Fibroblast of the aortic adventitia (primary cell): ENCODE data around the gene ZNF76. TPM values are rescaled to one million over a fixed set of nuclear protein-coding genes. Genes with fewer than 3 reads are reported as not detected.
A peak's percentile ranks its signal among the peaks of the same experiment; 100 is the strongest.

Experiments
- DNase-seq: peaks from one replicate; pipeline ENCODE4 v3.0.0-alpha.2; 2010; ENCODE audit warnings: low read depth
- H3K4me3 ChIP-seq: 2 replicates; pipeline ENCODE4 v1.5.1; 2011; ENCODE audit warnings: low read depth, mild to moderate bottlenecking, control low read depth, low read length, moderate library complexity
- CTCF ChIP-seq: IDR thresholded peaks from 2 replicates; pipeline ENCODE4 v1.5.1; 2011; ENCODE audit warnings: mild to moderate bottlenecking, low read length, control low read depth, inconsistent platforms; ENCODE audit not compliant: insufficient read depth
- total RNA-seq: library from RNA; depleted of rRNA; stranded (reverse); fragments of >200 nt; gene quantifications from 2 replicates; pipeline ENCODE4 v1.2.3, GENCODE V29; 2012; ENCODE audit warnings: low replicate concordance

Gene ZNF76
- total RNA-seq, 1 donor: 18.4 TPM

- no peak for DNase-seq
- H3K4me3 ChIP-seq: no peak overlapping the region
- TF ChIP-seq CTCF: no peak
Observed at GRCh38 chr6:35242486-35242885, 17.0 kb upstream of the ZNF76 start.

GRCh38 chr6:35242906-35243305 is 16.6 kb upstream of the ZNF76 start:
- H3K4me3 ChIP-seq: no peak overlapping the region
- no peak for TF ChIP-seq CTCF
- no peak for DNase-seq

- no peak overlapping the region for H3K4me3 ChIP-seq
- no peak for TF ChIP-seq CTCF
- no peak for DNase-seq
Observed at GRCh38 chr6:35243386-35243958, 16.1 kb upstream of the ZNF76 start.

GRCh38 chr6:35244551-35244950 is 15.0 kb upstream of the ZNF76 start:
- no peak for TF ChIP-seq CTCF
- H3K4me3 ChIP-seq: no peak overlapping the region
- DNase-seq: no peak

- no peak for DNase-seq
- H3K4me3 ChIP-seq: no peak overlapping the region
- TF ChIP-seq CTCF: no peak
Observed at GRCh38 chr6:35247642-35248231, 11.8 kb upstream of the ZNF76 start.

- peak; percentile 9 for DNase-seq
- H3K4me3 ChIP-seq: no peak overlapping the region
- no peak for TF ChIP-seq CTCF
Observed at GRCh38 chr6:35248300-35248699, 11.2 kb upstream of the ZNF76 start.

GRCh38 chr6:35248965-35249364 is 10.6 kb upstream of the ZNF76 start:
- DNase-seq: no peak
- H3K4me3 ChIP-seq: no peak overlapping the region
- no peak for TF ChIP-seq CTCF
